Left cardiac atrium (tissue), 4 donors: ENCODE measurements around the gene KCNK15. TPM values are rescaled to one million over a fixed set of nuclear protein-coding genes. Genes with fewer than 3 reads are reported as not detected.
"Not testable (repeated sequence)": the region's sequence is repeated elsewhere in the genome, so short reads cannot be mapped to it uniquely, and the experiment has no call there.

ENCODE experiments used
- ATAC-seq, 2 donors: fragments of 200-7000 bp; cut with Tn5 transposase; one replicate each; pipeline ENCODE4 v1.9.1; 2020; ENCODE audit warnings: mild to moderate bottlenecking in 2 of 2, moderate library complexity in 2 of 2
- DNase-seq: peaks from one replicate; pipeline ENCODE4 v3.0.0-alpha.2; 2020
- intact Hi-C, 2 donors: fragments of 100-400 bp; cut with DNase I; formaldehyde crosslinking; loops; one replicate each; pipeline versions ENCODE4 v1.14.1 to v1.15.1; 2022 to 2023
- total RNA-seq, 2 donors: library from RNA; stranded (reverse); fragmentation: NEBNext Ultra II Directional; extraction: Animal tissue kit (Norgen Biotek cat#: 25700); gene quantifications; one replicate each; pipeline ENCODE4 v1.2.1, GENCODE V29; 2021
- donor health status: DM: no; HTN: yes; CAD: no.
- donor health status: DM: no; HTN: yes; CAD: no; lungs with severe emphysema.
- donor health status: DM: yes; HTN: yes; CAD: no.
- donor health status: Dilated cardiomyopathy.

Gene KCNK15
- total RNA-seq, 2 donors from 2014 or later, result 2.2 to 2.6 TPM

DNA sequence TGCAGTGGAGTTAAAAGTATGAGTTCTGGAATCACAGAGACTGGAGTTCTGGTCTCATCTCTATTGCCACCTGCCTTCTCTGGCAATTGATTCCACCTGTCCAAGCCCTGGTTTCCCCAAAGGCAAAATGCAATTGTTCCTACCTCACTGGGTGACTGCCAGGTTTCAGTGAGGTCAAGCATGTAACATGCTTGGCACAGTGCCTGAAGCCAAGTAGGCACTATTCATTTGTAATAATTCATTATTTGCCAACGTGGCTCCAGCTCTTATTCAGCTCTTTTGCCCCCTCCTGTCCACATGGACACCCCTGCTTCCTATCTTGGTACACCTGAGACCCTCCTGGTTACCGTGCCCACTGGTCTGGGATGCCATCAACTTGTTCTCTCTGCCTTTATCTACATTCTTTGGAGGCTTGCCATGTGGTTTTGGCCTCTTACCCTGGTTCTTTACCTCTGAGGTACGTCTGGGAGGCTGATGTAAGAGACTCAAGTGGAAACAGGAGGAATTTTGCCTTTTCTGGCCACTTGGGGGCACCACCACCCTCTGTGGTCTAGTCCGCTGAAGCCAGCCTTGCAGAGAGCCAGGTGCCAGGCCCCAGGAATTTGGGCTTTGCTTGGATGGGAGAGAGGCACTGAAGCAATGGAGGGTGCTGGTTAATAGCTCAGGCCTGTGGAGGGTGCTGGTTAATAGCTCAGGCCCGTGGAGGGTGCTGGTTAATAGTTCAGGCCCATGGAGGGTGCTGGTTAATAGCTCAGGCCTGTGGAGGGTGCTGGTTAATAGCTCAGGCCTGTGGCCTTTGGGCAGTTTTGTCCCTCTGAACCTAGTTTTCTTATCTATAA, 1.7 kb downstream of the KCNK15 start:
- peak; percentile 82 for DNase-seq
- intact Hi-C loops, result loop anchor here (2.0 kb wide), 1 partner anchor 119 kb away; no protein-coding TSS in a partner anchor
- peak; percentile 60 to 69 for ATAC-seq

DNA sequence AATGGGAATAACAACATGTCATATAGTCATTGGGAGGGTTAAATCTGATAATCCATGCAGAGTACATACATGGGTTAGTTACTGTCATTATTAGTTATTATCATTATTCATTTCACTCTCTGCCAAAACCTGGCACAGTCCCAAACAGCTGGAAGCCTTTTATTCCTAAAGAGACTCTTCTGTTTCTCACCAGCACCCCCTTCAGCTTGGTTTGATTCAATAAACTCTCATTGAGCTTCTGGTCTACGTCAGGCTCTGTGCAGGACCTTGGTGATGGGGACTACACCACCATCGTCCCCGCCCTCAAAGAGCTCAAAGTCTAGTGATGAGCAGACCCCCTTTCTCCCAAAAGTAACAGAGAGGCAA, 2.3 kb downstream of the KCNK15 start:
- intact Hi-C loops, result no loop called here
- ATAC-seq, result no peak
- no peak for DNase-seq

DNA sequence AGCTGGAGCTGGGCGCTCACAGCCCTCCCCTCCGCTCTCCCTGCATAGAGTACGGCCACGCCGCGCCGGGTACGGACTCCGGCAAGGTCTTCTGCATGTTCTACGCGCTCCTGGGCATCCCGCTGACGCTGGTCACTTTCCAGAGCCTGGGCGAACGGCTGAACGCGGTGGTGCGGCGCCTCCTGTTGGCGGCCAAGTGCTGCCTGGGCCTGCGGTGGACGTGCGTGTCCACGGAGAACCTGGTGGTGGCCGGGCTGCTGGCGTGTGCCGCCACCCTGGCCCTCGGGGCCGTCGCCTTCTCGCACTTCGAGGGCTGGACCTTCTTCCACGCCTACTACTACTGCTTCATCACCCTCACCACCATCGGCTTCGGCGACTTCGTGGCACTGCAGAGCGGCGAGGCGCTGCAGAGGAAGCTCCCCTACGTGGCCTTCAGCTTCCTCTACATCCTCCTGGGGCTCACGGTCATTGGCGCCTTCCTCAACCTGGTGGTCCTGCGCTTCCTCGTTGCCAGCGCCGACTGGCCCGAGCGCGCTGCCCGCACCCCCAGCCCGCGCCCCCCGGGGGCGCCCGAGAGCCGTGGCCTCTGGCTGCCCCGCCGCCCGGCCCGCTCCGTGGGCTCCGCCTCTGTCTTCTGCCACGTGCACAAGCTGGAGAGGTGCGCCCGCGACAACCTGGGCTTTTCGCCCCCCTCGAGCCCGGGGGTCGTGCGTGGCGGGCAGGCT, 4.6 kb downstream of the KCNK15 start:
- intact Hi-C loops, result no loop called here
- ATAC-seq (no peak), DNase-seq (no peak)

DNA sequence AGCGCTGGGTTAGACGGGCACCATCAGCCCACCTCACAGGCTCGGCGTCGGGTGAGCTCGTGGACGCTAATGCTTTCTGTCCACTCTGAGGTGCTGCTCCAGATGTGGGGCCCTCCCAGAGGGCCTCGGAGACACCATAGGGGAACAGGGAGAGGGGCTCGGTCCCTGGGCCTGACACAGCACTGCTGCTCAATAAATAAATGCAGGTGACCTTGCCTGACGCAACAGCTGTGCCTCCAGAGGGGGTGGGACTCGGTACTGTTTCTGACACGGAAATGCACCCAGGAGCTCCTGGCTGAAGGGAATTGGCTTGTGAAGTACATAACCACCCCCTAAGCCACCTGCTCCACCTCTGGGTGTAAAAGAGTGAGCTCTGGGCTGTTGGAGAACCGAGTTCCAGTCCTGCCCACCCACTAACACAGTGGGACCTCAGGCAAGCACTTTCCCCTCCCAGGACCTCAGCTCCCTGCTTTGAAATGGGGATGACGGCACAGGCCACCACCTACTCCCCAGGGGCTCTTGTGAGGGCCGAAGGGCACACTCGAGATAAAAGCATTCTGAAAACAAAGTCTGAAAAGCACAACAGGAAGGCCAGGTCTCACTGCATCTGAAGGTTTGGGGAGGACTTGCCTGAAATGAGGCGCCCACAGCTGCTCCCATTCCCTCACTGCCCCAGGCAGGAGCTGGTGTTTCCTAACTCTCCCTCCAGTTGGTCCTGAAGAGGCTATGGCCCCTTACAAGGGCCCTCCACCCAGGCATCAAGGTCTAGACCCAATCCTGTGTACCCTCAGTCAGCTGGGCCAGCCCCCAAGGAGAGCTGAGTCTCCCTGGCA, 6.7 kb downstream of the KCNK15 start:
- intact Hi-C loops, result no loop called here
- DNase-seq (no peak), ATAC-seq (no peak)

DNA sequence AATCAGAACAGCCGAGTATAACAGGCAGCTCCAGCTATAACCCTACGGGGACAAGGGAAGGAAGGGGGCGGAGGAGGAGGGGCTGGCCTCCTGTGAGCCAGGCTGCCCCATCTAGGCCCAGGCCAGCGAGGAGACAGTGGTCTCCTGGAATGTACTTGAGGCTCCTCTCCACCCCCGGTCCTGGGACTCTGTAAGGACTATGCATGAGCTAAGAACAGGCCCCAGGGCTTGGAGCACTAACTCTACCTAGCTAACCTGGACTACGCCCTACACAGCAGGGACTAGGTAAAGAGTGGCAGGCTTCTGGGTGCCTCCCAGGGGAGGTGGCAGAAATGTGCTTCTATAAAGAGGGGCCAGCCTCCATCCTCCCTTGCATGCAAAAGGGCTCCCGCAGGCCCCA, 8.9 kb downstream of the KCNK15 start:
- intact Hi-C loops, result no loop called here
- ATAC-seq (no peak), DNase-seq (no peak)

DNA sequence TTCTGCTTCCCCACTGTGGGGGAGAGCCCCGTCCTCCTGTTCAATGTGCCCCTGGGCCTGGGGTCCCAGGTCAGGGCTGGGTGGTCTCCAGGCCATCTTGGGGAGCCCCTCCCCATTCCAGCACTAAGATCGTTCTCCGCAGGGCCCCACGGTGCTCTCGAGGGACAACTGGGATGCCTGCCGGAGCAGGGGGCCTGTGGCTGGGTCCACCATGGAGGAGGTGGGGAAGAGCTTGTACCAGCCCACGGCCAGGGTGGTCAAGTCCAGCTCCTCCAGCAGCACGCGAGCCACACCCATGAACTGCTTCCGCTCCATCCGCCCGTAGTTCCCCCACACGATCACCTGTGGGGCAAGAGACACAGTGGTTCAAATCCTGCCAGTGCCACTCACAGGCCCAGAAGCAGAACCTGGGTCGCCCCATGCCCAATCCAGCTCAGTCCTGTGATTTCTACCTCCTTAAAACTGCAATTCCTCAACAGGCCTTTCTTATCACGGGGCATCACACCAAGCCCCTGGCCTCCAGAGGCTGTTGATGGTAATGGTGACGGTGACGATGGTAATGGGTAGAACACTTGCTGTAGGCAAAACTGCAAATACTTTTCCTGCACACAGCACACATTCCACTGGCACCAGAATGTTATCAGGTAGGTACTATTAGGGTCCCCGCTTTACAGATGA, 10.5 kb downstream of the KCNK15 start:
- intact Hi-C loops, result no loop called here
- DNase-seq (no peak), ATAC-seq (no peak)

DNA sequence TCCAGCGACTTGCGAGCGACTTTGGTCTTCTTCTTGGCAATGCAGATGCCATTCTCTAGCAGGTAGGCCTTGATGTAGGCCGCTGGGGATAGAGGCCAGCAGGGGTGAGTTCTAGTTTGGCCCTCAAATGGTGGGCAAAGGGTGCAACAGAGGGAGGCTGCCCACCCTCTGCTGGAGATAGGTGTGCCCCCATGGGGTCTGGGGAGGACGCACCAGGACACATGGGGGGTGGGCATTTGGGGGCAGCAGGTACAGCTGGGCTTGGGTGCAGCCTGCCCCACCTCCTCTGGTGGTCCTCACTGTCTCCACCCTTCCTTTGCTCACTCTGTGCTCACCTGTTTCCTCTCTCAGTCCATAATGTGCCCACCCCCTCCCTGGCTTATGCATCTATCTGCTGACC, 11.3 kb downstream of the KCNK15 start:
- no peak for DNase-seq
- no peak for ATAC-seq
- intact Hi-C loops, result no loop called here

DNA sequence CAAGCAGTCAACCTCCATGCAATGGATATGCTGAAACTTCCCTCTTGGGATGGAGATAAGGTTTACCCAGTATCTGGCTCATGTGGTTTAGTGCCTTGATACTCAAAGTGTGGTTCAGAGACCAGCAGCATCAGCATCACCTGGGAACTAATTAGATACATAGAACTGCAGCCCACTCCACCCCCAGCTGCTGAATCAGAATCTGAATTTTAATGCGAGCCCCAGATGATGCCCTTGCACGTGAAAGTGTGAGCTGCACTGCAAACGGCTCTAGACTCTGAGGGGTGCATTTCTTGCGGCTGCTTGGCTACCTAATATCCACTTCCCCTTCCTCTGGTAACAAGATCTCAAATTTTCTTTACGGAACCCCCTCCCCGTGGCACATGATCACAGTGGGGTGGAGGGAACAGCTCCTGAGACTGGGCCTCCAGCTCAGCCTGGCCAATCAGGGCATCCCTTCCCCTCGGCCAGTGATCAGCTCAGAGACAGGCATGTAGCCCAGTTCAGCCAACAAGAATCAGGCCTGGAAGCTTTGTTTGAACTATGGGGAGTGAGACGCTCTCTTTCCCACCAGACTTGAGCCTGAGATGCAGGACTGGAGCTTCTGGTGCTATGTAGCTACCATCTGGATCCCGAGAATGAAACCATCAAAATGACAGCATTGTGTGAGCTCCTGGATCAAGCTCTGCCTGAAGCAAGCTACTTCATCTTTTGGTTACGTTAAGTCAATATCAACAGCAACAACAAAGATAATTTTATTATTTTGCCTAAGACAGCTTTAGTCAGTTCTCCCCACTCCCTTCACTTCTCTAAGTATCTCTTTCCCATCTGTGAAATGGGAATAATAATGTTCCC, 12.8 kb downstream of the KCNK15 start:
- intact Hi-C loops, result no loop called here
- no peak for ATAC-seq
- DNase-seq, result no peak

DNA sequence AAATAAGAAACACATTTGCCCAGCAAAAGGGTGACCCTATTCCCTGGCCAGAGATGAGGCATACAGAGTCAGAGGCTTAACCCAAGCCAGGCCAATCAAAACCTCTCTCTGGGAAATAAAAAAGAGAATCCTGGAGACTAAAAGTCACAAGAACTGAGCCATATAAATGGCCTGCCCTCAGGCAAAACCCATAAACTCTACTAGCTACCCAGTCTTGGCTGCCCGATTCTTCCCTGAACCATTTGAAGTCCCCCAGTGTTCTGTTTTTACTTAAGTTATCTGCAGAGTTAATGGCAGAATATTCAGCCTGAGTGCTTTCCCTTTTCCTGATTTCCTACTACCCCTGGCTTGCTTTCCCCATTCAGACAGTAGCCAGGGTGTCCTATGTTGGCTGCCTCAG, 13.9 kb downstream of the KCNK15 start:
- intact Hi-C loops, result no loop called here
- DNase-seq (no peak), ATAC-seq (no peak)

DNA sequence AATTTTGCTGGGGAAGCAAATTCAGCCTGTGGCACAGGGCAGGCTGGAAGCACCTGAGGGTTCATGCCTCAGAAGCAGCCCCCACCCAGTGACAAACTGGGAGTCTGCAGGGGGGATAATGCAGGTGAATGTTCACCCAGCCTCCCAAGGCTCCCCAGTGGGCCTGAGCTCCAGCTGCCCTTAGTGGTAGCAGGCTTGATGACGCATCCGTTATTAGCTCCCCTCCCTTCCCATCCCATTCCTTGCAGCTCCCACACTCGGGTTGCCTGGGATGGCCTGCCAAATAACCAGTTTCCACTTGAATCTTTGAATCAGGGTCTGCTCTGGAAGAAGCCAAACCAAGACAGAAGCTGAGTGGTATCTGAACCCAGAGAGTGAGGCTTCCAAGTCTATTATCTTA, 15.8 kb downstream of the KCNK15 start:
- DNase-seq, result no peak
- intact Hi-C loops, result no loop called here
- peak; percentile 41 to 68 for ATAC-seq

DNA sequence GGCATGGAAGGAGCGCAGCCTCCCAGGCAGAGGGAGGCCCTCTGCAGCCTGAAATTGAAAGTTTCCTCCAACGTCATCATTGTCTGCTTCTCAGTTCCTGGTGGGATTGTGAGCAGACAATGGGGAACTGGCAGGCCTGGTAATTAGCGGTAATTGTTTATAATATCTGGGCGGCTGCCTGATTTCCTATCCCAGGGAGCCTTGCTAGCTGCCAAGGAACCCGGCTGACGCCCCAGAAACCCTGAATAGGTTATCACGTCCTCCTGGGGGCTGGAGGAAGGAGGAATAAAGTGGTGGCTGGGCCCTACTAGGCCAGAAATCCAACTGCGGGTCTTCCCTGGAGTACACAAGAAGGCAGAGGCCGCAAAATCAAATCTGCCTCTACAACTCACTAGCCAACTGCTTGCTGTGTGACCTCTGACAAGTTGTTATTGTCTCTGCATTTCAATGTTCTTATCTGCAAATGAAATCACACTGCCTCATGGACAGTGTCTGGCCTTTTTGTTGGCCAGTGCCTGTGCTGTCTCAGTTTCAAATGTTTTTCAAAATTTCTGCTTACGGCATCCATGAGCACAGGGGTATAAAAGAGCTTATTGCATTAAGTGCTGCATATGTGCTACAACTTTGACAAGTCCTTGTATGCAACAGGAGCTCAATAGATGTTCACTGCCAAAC, 16.9 kb downstream of the KCNK15 start:
- intact Hi-C loops, result no loop called here
- DNase-seq (no peak), ATAC-seq (peak; percentile 15 to 46)

DNA sequence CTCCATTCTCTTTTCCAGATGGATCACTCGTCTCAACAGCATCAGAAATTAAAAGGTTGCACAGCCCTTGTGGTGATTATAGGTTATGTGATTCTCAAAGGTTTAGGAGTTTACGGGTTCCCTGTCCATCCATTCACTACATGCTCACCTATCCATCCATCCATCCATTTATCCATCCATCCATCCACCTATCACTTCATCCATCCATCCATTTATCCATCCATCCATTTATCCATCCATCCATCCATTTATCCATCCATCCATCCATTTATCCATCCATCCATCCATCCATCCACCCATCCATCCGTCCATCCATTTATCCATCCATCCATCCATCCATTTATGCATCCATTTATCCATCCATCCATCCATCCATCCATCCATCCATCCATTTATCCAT, 18.1 kb downstream of the KCNK15 start:
- ATAC-seq, DNase-seq, intact Hi-C loops: not testable (repeated sequence)

DNA sequence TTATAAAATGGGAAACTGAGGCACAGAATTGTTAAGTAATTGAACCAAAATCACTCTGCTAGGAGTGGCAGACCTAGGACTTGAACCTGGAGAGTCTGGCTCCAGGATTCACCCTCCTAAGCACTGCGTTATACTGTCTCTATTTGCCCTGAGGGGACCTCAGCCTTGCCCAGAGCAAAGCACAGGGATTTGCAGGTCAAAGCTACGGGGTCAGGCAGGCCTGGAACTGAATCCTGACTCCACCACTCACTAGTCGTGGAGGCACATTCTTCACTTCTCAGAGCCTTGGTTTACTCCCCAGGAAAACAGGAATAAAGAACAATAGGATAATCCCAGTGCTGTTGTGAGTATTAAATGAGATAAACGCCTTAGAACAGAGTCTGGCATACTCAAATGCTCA, 19.4 kb downstream of the KCNK15 start:
- DNase-seq, result no peak
- intact Hi-C loops, result no loop called here
- no peak for ATAC-seq

DNA sequence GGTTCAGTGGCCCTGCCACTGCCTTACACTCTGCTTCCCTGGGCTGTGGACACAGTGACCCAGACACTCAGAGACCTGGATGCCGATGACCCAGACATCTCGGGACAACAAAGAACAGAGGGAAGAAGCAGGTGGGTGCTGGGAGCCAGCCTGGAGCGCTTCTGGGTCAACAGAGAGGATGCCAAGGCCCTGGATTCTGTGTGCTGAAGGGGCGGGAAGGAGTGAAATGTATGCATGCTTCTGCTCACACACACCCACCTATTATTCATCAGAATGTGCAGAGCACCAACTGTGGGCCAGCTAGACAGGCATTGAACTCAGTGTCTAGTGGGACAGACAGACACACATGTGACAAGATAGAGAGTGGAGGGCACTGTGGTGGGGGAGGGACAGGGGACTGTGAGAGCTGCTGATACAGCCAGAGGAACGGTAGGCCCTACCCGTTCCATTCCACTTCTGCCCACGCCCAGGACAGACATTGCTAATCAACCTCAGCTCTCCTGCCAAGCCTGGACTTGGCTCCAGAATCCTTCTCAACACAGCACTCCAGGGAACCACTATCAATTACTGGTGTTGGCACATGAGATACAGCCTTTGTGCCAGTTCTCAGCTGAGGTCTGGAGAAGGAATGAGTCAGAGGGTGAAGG, 20.2 kb downstream of the KCNK15 start:
- intact Hi-C loops, result no loop called here
- DNase-seq, result no peak
- ATAC-seq, result peak in 1 of 2 donors; percentile 70

DNA sequence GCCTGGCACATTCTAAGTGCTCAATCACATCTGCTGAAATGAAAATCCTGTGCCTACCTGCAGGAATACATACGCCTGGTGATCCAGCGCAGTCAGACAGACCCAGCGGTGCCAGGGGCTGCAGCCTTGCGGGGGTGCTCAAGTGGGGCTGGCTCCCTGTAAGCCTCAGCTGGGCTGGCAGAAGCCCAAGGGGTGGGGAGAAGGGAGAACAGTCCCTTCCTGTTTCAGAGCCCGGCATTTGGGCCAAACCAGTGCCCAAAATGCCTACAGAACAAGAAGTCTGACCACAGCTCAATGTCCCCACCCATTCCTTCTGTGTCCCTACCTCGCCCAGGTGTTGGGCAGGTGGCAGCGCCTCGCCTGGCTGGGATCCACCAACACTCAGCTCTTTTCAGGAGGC, 22.6 kb downstream of the KCNK15 start:
- DNase-seq (no peak), ATAC-seq (no peak)
- intact Hi-C loops, result no loop called here

DNA sequence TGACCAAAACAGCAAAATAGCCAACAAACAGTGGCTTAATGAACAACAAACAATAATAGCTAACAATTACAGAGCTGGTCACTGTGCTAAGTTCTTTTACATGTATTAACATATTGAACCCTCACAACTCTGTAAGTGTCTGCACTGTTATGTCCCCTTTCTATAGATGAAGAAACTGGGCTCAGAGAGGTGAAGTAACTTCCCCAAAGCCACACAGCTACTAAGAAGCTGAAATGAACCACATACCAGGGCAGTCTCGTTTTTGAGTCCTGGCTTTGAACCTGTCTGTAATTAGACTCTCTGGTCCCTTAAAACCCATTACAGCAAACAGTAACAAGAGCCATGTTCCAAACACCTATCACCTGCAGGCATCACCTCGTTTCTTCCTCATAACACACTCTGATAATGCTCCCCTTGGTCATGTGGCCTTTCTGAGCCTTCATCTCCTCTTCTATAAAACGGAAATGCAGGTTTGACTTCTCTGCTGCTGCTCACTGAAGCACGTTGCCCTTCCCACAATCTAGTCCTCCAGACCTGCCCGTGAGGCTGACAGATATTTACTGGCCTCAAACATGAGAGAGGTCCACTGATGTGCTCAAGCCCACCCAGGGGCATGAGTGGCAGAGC, 23.3 kb downstream of the KCNK15 start:
- ATAC-seq (no peak), DNase-seq (no peak)
- intact Hi-C loops, result no loop called here

DNA sequence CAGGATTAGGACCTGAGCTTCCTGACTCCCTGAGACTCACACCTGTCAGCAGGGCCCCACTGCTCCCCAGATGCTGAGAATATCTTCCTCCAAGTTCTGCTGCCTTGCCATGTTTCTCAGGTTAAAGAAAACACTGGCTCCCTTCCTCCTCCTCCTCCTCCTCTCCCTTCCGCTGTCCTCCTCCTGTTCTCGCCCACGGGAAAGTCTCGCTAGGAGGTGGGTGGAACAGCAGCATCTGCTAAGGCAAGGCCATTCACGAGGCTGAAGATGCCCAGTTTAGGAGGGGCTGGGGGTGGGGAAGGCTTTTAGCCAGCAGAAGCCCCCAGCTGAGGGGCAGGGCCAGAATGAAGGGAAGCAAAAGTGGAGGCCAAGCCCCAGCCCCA, 23.8 kb downstream of the KCNK15 start:
- intact Hi-C loops, result no loop called here
- DNase-seq, result no peak
- ATAC-seq, result no peak
